GM12892 (cell line): ENCODE data around the gene MYO18A.
"Not testable (repeated sequence)": the region's sequence is repeated elsewhere in the genome, so short reads cannot be mapped to it uniquely, and the experiment has no call there.

Experiments used
- DNase-seq: peaks from one replicate; pipeline ENCODE4 v3.0.0; 2011; ENCODE audit not compliant: insufficient read length
- FAIRE-seq: peaks from 2 replicates; lab custom pipeline; 2011; peaks lifted over from hg19 to GRCh38; lab: Jason Lieb, UNC
- POLR2A ChIP-seq: IDR thresholded peaks from 2 replicates; pipeline ENCODE4 v1.6.1; 2011; ENCODE audit warnings: low read depth, low read length, control low read depth
- POLR2AphosphoS5 ChIP-seq: IDR thresholded peaks from 2 replicates; pipeline ENCODE4 v1.6.1; 2011; ENCODE audit warnings: low read depth, low read length, control low read depth
- TAF1 ChIP-seq: IDR thresholded peaks from 2 replicates; pipeline ENCODE4 v1.6.1; 2011; ENCODE audit warnings: low read depth, mild to moderate bottlenecking, control low read depth, low read length, borderline replicate concordance

Gene MYO18A

DNA sequence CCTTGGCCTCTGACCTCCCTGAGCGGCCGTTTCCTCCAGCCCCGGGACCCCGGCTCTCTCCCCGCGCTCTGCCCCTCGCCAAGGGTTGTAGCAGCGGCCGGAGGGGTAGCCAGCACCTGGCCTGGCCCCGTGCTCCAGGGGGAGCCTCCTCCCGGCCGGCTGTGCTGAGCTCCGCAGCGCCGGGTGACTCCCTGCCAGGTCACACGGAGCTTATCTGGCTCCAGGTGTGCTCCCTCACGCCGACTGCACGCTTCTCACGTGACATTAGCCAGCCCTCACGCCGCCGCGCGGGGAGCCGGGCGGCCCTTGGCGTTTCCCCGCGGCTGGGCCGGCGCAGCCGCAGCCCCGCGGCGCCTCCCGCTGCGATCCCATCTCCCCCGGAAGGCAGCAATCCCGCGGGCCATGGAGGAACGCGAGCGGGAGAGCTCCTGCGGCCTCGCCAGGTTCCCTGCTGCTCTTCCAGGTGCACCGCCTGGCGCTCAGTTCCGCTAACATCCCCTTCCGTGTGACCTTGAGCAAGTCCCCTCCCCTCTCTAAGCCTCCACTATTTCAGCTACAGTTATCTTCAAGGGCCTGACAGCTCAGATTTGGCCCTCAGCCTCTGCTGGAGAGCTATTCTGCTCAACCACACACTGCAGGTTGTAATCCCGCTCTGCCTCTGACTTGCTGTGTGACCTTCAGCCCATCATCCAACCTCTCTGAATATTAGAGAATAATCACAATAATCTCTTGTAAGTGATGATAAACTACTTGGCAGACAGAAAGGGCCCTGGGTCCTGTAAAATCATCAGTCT, 3.4 kb downstream of the MYO18A start:
- FAIRE-seq (peak; percentile 82), DNase-seq (peak; percentile 78)
- TF ChIP-seq POLR2A (peak; percentile 51; the same call in 1 of the 2 replicates), TAF1 (no peak), POLR2AphosphoS5 (no peak)

DNA sequence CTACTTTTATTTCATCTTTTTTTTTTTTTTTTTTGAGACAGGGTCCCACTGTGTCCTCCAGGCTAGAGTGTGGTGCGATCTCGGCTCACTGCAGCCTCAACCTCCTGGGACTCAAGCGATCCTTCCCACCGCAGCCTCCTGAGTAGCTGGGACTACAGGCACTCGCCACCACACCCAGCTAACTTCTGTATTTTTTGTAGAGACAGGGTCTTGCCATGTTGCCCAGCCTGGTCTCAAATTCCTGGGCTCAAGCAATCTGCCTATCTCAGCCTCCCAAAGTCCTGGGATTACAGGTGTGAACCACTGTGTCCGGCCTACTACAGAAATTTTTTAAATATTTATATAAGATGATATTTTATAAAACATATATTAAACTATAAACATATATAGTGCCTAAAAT, 4.8 kb downstream of the MYO18A start:
- TF ChIP-seq POLR2AphosphoS5 = no peak
- TF ChIP-seq POLR2A = no peak
- no peak for TF ChIP-seq TAF1
- no peak for DNase-seq
- no peak for FAIRE-seq

DNA sequence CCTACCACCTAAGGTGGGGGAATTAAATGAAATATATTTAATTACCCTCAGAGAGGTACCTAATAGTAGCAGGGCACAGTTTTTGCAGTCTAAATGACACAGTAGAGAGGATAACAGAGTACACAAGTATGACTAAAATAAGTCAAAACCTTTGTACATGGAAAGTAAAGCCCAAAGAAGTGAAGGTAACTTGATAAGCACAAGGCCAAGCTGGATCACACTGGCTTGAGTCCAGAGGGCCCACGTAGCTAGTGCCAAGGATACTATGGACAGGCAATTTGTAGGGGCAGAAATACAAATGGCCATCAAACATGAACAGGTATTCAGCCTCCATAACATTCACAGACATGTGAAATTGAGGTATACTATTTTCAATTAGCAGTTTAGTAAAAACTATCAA, 7.6 kb downstream of the MYO18A start:
- TF ChIP-seq POLR2AphosphoS5 = no peak
- TF ChIP-seq POLR2A = no peak
- TF ChIP-seq TAF1 = no peak
- DNase-seq (no peak), FAIRE-seq (no peak)

DNA sequence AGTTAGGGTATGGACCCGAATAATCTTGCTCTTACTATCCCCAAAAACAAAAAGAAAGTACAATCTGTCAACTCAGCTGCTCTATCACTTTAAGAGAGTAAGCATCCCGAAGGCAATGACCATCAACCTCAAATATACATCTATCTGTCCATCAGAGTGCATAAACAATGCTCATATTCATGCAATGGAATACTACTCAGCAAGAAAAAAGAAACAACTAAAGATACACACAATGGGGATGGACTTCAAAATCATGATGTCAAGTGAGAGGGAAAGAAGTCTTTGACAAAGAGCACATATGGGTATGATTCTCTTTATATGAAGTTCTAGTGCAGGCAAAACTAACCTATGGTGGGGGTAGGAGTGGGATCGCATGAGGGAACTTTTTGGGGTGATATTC, 9.5 kb downstream of the MYO18A start:
- DNase-seq (no peak), FAIRE-seq (no peak)
- TF ChIP-seq TAF1 (no peak), POLR2A (no peak), POLR2AphosphoS5 (no peak)

GRCh38 chr17:29169806-29170591, 10.2 kb downstream of the MYO18A start:
- FAIRE-seq (no peak), DNase-seq (no peak)
- TF ChIP-seq TAF1 (no peak), POLR2AphosphoS5 (no peak), POLR2A (no peak)

DNA sequence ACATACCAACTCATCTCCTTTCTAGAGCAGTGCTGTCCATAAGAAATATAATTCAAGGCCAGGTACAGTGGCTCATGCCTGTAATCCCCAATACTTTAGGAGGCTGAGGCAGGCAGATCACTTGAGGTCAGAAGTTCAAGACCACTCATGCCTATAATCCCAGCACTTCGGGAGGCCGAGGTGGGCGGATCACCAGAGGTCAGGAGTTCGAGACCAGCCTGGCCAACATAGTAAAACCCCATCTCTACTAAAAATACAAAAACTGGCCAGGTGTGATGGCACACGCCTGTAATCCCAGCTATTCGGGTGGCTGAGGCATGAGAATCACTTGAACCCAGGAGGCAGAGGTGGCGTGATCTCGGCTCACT, 11.5 kb downstream of the MYO18A start:
- not testable (repeated sequence) for DNase-seq, FAIRE-seq

- DNase-seq = no peak
- no peak for FAIRE-seq
- TF ChIP-seq POLR2AphosphoS5 = no peak
- TF ChIP-seq TAF1 = no peak
- no peak for TF ChIP-seq POLR2A
Measured at GRCh38 chr17:29168079-29168758, 12.0 kb downstream of the MYO18A start.

- no peak for FAIRE-seq
- TF ChIP-seq POLR2AphosphoS5 (no peak), POLR2A (no peak), TAF1 (no peak)
Measured at GRCh38 chr17:29167393-29168078, 12.7 kb downstream of the MYO18A start.

GRCh38 chr17:29166507-29166887, 13.7 kb downstream of the MYO18A start:
- FAIRE-seq (no peak), DNase-seq (no peak)
- no peak for TF ChIP-seq POLR2A
- no peak for TF ChIP-seq POLR2AphosphoS5
- no peak for TF ChIP-seq TAF1

More at GRCh38 chr17:29167393-29168078, 12.7 kb downstream of the MYO18A start:
- no peak for DNase-seq

DNA sequence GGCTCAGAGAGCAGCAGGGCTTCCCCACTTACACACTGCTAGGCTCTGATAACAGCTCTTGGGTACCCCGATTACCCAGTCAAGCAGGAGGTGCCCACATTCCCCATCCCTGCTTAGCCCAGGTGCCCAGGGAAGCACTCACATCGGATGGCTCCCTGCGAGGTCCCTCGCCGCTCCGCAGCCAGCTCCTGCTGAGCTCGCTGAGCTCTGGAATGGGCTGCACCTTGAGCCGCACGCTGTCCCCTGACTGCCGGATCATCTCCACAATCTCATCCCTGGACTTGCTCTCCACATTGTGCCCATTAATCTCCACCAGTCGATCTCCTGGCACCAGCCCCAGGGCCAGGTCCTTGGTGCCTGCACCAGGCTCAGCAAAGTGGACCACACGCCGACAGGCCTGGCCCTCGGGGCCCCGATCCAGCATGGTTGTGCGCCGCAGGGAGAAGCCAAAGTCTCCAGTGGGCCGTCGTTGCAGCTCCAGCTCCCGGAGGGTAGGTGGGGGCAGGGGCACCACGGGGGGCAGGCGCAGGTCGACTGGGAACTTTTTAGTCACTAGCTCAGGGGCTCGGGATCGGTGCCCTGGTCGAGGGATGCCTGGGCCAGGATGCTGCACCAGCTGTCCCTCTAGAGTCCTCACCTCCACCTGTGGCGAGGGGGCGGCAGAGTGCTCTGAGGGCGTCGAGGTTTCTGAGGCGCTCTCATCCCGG, 14.2 kb downstream of the MYO18A start:
- no peak for FAIRE-seq
- DNase-seq = no peak
- TF ChIP-seq TAF1 (no peak), POLR2AphosphoS5 (no peak), POLR2A (no peak)
